Measurements from ENCODE around the gene GFER. TPM values are rescaled to one million over a fixed set of nuclear protein-coding genes. Genes with fewer than 3 reads are reported as not detected.

GFER gene
- total and polyA plus RNA-seq, 10 of the 15 experiments (the other 5 are each of a cell fraction or from before 2014, with no cell fraction given): 2.4 to 57.7 (median 31.3) TPM

- Histone ChIP-seq H3K4me3 (peak within 1 kb of the TSS; percentile 87), H3K4me1 (ENCODE audit: control insufficient read depth, insufficient read depth, low read length) (peaks cover 10% of the 10 kb centered on the region; the same call in 1 of the 2 replicates), H3K9ac (ENCODE audit: control insufficient read depth, insufficient read depth, low read length) (peak within 1 kb of the TSS; percentile 80), H3K36me3 (ENCODE audit: control insufficient read depth in 2 of 2, insufficient read depth in 2 of 2, low read length in 1 of 2) (peaks cover 0 to 5% of the 10 kb centered on the region in 2 experiments; a peak in 3 of 4 replicates), H3K27me3 (replicated peaks in 1 of 2; ENCODE audit: control insufficient read depth in 2 of 2, insufficient read depth in 2 of 2, low read length in 1 of 2) (no peaks in the 10 kb centered on the region), H3K4me2 (ENCODE audit: control insufficient read depth, insufficient read depth) (peak within 1 kb of the TSS; percentile 86), H3K9me3 (replicated peaks; ENCODE audit: control insufficient read depth, insufficient read depth, low read length) (no peaks in the 10 kb centered on the region), H4K20me1 (ENCODE audit: control insufficient read depth, insufficient read depth) (no peaks in the 10 kb centered on the region), H3K79me2 (ENCODE audit: control insufficient read depth, insufficient read depth, low read length) (peaks cover 18% of the 10 kb centered on the region), H2AFZ (ENCODE audit: control insufficient read depth, low read depth, low read length) (peak within 1 kb of the TSS; percentile 93), H3K27ac (ENCODE audit: control insufficient read depth, insufficient read depth) (peak within 1 kb of the TSS; percentile 54)
- 1% methylated on average over 72 of the region's 77 CpGs for WGBS (ENCODE audit: insufficient coverage, insufficient replicate concordance, low lambda C conversion rate, missing lambda C conversion rate)
- intact Hi-C loops (cut with micrococcal nuclease; ENCODE audit: unreplicated experiment): no loop called here
- BruUV-seq (replicated peaks): no TSS peak
- CTCF ChIA-PET: interaction anchor here (0.6 to 1.0 kb wide), 6 partner anchors 73 to 964 kb away, joined by 3 read pairs; no protein-coding TSS in a partner anchor
- ATAC-seq (peak; percentile 98), DNase-seq (ENCODE audit: low read depth, low spot score) (peak; percentile 91), FAIRE-seq (peak; percentile 99)
- RAD21 ChIA-PET (ENCODE audit: unreplicated experiment): interaction anchor here (1.0 to 1.6 kb wide), 4 partner anchors 18 to 558 kb away, joined by 3 to 5 read pairs (median 3); partner anchors contain the start of gene TRAF7
- SMC1A ChIA-PET (ENCODE audit: uncharacterized antibody, unreplicated experiment): interaction anchor here (1.0 to 1.2 kb wide), 4 partner anchors 13 to 104 kb away, joined by 3 to 5 read pairs (median 3); partner anchors contain the start of gene RPS2
- POLR2A ChIA-PET: interaction anchor here (0.6 to 1.5 kb wide), 9 partner anchors 9 to 237 kb away, joined by 3 to 13 read pairs (median 6); partner anchors contain the start of genes MAPK8IP3, NDUFB10, NOXO1 and NUBP2
- in situ Hi-C loops (cut with MboI): no loop called here
- TF ChIP-seq NFYB (IDR thresholded peaks at IDR 0.05; ENCODE audit: insufficient read depth, low read depth, low read length) (peak; percentile 76; the same call in 1 of the 2 replicates), KAT2A (conservative IDR thresholded peaks at IDR 0.05; ENCODE audit: control insufficient read depth, low read depth, low read length) (no peak), CHD1 (IDR thresholded peaks at IDR 0.05; ENCODE audit: low read depth, low read length) (no peak), FOXM1 (IDR thresholded peaks at IDR 0.05; ENCODE audit: low read depth, low read length) (no peak), SP1 (IDR thresholded peaks at IDR 0.05; ENCODE audit: low read depth, low read length) (peak; percentile 87), NR2F1 (conservative IDR thresholded peaks at IDR 0.05) (peak; percentile 23; the same call in 1 of the 2 replicates), IRF5 (IDR thresholded peaks at IDR 0.05; ENCODE audit: borderline replicate concordance) (no peak), IRF3 (IDR thresholded peaks at IDR 0.05) (0 out of 2 replicates have a peak, but pooled peaks have one; percentile 28), HDGF (IDR thresholded peaks at IDR 0.05) (peak; percentile 97), SMAD5 (IDR thresholded peaks at IDR 0.05; ENCODE audit: low read depth) (0 out of 2 replicates have a peak, but pooled peaks have one; percentile 41), EGR1 (IDR thresholded peaks at IDR 0.05; ENCODE audit: borderline replicate concordance in 1 of 2, low read depth in 2 of 2, low read length in 2 of 2) (peak in 1 of 2 experiments; percentile 4; a peak in 1 of 3 replicates), CBX3 (IDR thresholded peaks at IDR 0.05; ENCODE audit: borderline replicate concordance, low read depth) (no peak), EED (IDR thresholded peaks at IDR 0.05; ENCODE audit: low read depth) (no peak), MEF2B (IDR thresholded peaks at IDR 0.05; ENCODE audit: partially characterized antibody, poor library complexity, severe bottlenecking) (peak; percentile 31), TCF3 (IDR thresholded peaks at IDR 0.05; ENCODE audit: borderline replicate concordance, insufficient read depth, low read depth, low read length) (no peak), SIN3A (IDR thresholded peaks at IDR 0.05; ENCODE audit: low read depth, low read length) (peak; percentile 34; the same call in 1 of the 2 replicates), ATF3 (IDR thresholded peaks at IDR 0.05; ENCODE audit: borderline replicate concordance, extremely low read depth, low read depth, low read length) (no peak), NBN (IDR thresholded peaks at IDR 0.05) (peak; percentile 24), USF1 (IDR thresholded peaks at IDR 0.05; ENCODE audit: borderline replicate concordance, extremely low read length, insufficient read depth, low read depth, low read length) (no peak)
Measured at GRCh38 chr16:1942810-1943726, 40.9 kb upstream of the GFER start, which contains the start of gene MSRB1. Gene MSRB1, minus strand, starts transcription at chr16:1943199. Its CDS starts 43 bp downstream, at chr16:1943156.
